PC-3 (cell line): Measurements from ENCODE around the gene PDGFC. TPM values are rescaled to one million over a fixed set of nuclear protein-coding genes. Genes with fewer than 3 reads are reported as not detected.

Experiments
- ATAC-seq: fragments of 200-7000 bp; cut with Tn5 transposase; 2 replicates; pipeline ENCODE4 v1.9.1; 2020; ENCODE audit warnings: mild to moderate bottlenecking, moderate library complexity
- BruUV-seq: library from RNA; stranded (reverse); fragments of 400-500 nt; replicated peaks from 2 replicates; lab custom pipeline; 2021; lab: Mats Ljungman, UMichigan
- CTCF ChIA-PET: fragments of 300-600 bp; sonication (Branson Sonifier 250); formaldehyde crosslinking; loops from one replicate; lab custom pipeline; 2022; ENCODE audit warnings: antibody characterized with exemption; lab: Charles Lee
- POLR2A ChIA-PET: fragments of 300-600 bp; sonication (Branson Sonifier 250); formaldehyde crosslinking; loops from one replicate; lab custom pipeline; 2022; ENCODE audit warnings: antibody characterized with exemption; ENCODE audit not compliant: unreplicated experiment; lab: Charles Lee
- DNase-seq: peaks from one replicate; pipeline ENCODE4 v3.0.0-alpha.2; 2015
- H2AFZ ChIP-seq: fragments of 300-600 bp; sonication (generic); 2 replicates; pipeline ENCODE4 v1.6.0; 2016; ENCODE audit warnings: antibody characterized with exemption, low read length
- H3F3A ChIP-seq: fragments of 300-600 bp; sonication (generic); one replicate; pipeline ENCODE4 v1.6.0; 2017; ENCODE audit warnings: antibody characterized with exemption, low read length, control low read depth, mild to moderate bottlenecking; ENCODE audit not compliant: unreplicated experiment
- H3K27ac ChIP-seq: fragments of 300-600 bp; sonication (generic); 2 replicates; pipeline ENCODE4 v1.5.1; 2016; ENCODE audit warnings: mild to moderate bottlenecking, low read length
- H3K27me3 ChIP-seq: fragments of 300-600 bp; sonication (generic); 2 replicates; pipeline ENCODE4 v1.6.1; 2016; ENCODE audit warnings: low read length, mixed read lengths
- H3K36me3 ChIP-seq: fragments of 300-600 bp; sonication (generic); 2 replicates; pipeline ENCODE4 v1.6.1; 2016; ENCODE audit warnings: low read depth, mixed run types, low read length, mixed read lengths
- H3K4me1 ChIP-seq: fragments of 300-600 bp; sonication (generic); 2 replicates; pipeline ENCODE4 v1.5.1; 2016; ENCODE audit warnings: low read length; ENCODE audit not compliant: insufficient read depth
- H3K4me2 ChIP-seq: fragments of 300-600 bp; sonication (generic); 2 replicates; pipeline ENCODE4 v1.6.0; 2016; ENCODE audit warnings: low read length
- H3K4me3 ChIP-seq: fragments of 300-600 bp; sonication (generic); 2 replicates; pipeline ENCODE4 v1.5.1; 2016; ENCODE audit warnings: mild to moderate bottlenecking, low read length, mixed read lengths
- H3K79me2 ChIP-seq: fragments of 300-600 bp; sonication (generic); 2 replicates; pipeline ENCODE4 v1.6.1; 2017; ENCODE audit warnings: low read length, mixed read lengths
- H3K9ac ChIP-seq: fragments of 300-600 bp; sonication (generic); 2 replicates; pipeline ENCODE4 v1.6.0; 2016; ENCODE audit warnings: mild to moderate bottlenecking, low read length
- H3K9me2 ChIP-seq: fragments of 300-600 bp; sonication (generic); replicated peaks from 2 replicates; pipeline ENCODE4 v1.6.1; 2016; ENCODE audit warnings: mixed run types, low read length, mixed read lengths
- H3K9me3 ChIP-seq: fragments of 300-600 bp; sonication (generic); 2 replicates; pipeline ENCODE4 v1.6.1; 2016; ENCODE audit warnings: low read length, mixed read lengths
- H4K20me1 ChIP-seq: fragments of 300-600 bp; sonication (generic); 2 replicates; pipeline ENCODE4 v1.6.1; 2016; ENCODE audit warnings: low read length, mixed read lengths
- EZH2 ChIP-seq: fragments of 300-600 bp; sonication (generic); IDR thresholded peaks from one replicate; pipeline ENCODE4 v1.6.1; 2017; ENCODE audit warnings: antibody characterized with exemption, mild to moderate bottlenecking, low read length; ENCODE audit not compliant: unreplicated experiment
- EZH2phosphoT487 ChIP-seq: fragments of 300-600 bp; sonication (generic); IDR thresholded peaks from 2 replicates; pipeline ENCODE4 v1.6.1; 2018; ENCODE audit warnings: mild to moderate bottlenecking, antibody characterized with exemption, low read length, borderline replicate concordance
- intact Hi-C: fragments of 100-400 bp; cut with micrococcal nuclease; formaldehyde crosslinking; loops from 2 replicates; pipeline ENCODE4 v1.9.0; 2023
- total RNA-seq: library from RNA; depleted of rRNA; stranded (reverse); fragments of >200 nt; gene quantifications from 2 replicates; pipeline ENCODE4 v1.2.3, GENCODE V29; 2014
- TF ChIP-seq, protein P1 (sequence below): fragments of 300-600 bp; sonication (generic); conservative IDR thresholded peaks from 2 replicates; pipeline ENCODE4 v1.5.1; 2017; ENCODE audit warnings: antibody characterized with exemption, low read depth, mild to moderate bottlenecking, low read length

PDGFC gene
- total RNA-seq, 1 experiment from 2014 or later: 23.0 TPM

DNA sequence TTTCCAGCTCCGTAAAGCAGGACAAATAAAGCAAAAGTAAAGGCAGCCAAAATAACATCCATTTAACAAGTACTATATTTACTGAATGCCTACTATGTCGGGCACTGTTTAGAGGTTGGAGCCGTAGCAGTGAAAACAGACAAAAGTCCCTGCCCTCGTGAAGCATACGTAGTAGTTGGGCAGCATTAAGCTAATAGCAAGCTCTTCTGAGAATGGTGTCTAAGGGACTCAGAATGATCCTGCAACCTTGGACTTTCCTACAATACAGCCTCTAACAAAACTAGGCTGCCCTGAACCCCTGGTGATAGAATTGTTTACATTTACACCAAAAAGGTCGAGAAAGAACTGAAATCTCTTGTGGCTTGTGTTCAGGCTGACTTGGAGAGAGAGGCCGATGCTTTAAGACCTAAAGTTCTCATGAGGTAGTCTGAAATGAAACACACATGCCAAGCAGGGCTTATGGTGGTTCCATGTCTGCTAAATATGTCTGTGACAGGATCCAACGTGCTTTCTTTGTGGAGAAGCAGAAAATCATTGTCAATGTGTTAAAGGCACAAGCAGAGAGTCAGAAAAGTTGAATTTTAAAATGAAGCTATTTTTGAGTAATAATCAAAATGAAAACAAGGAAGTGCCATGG is 898 bp upstream of the PDGFC start:
- no TSS peak for BruUV-seq
- intact Hi-C loops: loop anchor here (5.0 kb wide), 1 partner anchor 390 kb away; no protein-coding TSS in a partner anchor
- peaks cover 34% of the 10 kb centered on the region for H3K79me2 ChIP-seq
- ChIA-PET CTCF (interaction anchor here (0.5 kb wide), 1 partner anchor 424 kb away, joined by 4 read pairs; no protein-coding TSS in a partner anchor), POLR2A (no interaction called here)
- peaks cover 27% of the 10 kb centered on the region for H3K4me1 ChIP-seq
- no peak for TF ChIP-seq EZH2phosphoT487
- no peak for TF ChIP-seq EZH2
- TF ChIP-seq, protein P1, sequence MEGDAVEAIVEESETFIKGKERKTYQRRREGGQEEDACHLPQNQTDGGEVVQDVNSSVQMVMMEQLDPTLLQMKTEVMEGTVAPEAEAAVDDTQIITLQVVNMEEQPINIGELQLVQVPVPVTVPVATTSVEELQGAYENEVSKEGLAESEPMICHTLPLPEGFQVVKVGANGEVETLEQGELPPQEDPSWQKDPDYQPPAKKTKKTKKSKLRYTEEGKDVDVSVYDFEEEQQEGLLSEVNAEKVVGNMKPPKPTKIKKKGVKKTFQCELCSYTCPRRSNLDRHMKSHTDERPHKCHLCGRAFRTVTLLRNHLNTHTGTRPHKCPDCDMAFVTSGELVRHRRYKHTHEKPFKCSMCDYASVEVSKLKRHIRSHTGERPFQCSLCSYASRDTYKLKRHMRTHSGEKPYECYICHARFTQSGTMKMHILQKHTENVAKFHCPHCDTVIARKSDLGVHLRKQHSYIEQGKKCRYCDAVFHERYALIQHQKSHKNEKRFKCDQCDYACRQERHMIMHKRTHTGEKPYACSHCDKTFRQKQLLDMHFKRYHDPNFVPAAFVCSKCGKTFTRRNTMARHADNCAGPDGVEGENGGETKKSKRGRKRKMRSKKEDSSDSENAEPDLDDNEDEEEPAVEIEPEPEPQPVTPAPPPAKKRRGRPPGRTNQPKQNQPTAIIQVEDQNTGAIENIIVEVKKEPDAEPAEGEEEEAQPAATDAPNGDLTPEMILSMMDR: no peak
- H3K4me3 ChIP-seq: peak overlapping the region; percentile 94
- no peaks in the 10 kb centered on the region for H4K20me1 ChIP-seq
- H3K36me3 ChIP-seq: peaks cover under 1% of the 10 kb centered on the region; the same call in 1 of the 2 replicates
- no peak for DNase-seq
- no peaks in the 10 kb centered on the region for H3K9me3 ChIP-seq
- peak overlapping the region; percentile 49; the same call in 1 of the 2 replicates for H3K9ac ChIP-seq
- H3F3A ChIP-seq: no peaks in the 10 kb centered on the region
- H2AFZ ChIP-seq: peak overlapping the region; percentile 84
- no peak overlapping the region for H3K27ac ChIP-seq
- ATAC-seq: no peak
- peak overlapping the region; percentile 79 for H3K4me2 ChIP-seq
- no peaks in the 10 kb centered on the region for H3K9me2 ChIP-seq
- no peaks in the 10 kb centered on the region for H3K27me3 ChIP-seq

DNA sequence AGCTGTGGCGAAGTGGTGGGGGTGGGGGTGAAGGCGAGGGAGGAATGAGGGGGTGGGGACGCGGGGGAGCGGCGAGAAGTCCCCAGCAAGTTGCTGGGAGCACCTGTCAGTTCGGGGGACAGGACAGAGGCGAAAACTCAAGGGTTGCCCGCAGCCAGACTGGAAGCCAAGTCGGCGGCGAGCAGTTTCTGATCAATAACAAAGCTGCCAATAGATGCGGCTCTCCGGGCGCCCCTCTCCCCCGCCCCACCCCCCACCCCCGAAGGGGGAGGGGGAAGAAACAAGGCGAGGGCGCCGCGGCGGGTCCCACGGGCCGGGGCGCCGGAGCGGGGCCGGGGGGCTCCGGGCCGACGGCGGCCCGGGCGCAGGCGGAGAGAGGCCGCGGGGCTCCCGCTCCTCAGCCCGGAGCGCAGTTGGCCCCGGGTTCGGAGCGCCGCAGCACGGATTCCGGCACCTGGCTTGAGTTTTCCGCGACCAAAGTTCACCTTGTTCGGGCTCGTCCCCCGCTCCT is 379 bp downstream of the PDGFC start:
- no peaks in the 10 kb centered on the region for H4K20me1 ChIP-seq
- peaks cover 27% of the 10 kb centered on the region for H3K4me1 ChIP-seq
- intact Hi-C loops: loop anchor here (2.0 to 5.0 kb wide), 2 partner anchors 74 to 389 kb away; no protein-coding TSS in a partner anchor
- H3K27me3 ChIP-seq: no peaks in the 10 kb centered on the region
- POLR2A ChIA-PET: interaction anchor here (0.6 to 0.7 kb wide), 2 partner anchors 9 to 293 kb away, joined by 3 read pairs; no protein-coding TSS in a partner anchor
- H3K4me3 ChIP-seq: peak overlapping the region; percentile 94
- no TSS peak for BruUV-seq
- no peaks in the 10 kb centered on the region for H3K9me3 ChIP-seq
- CTCF ChIA-PET: no interaction called here
- DNase-seq: no peak
- H3K9ac ChIP-seq: peak overlapping the region; percentile 64
- H3K9me2 ChIP-seq: no peaks in the 10 kb centered on the region
- no peak for TF ChIP-seq EZH2
- TF ChIP-seq, protein P1: no peak
- no peak for TF ChIP-seq EZH2phosphoT487
- H2AFZ ChIP-seq: peak overlapping the region; percentile 84
- peaks cover 10% of the 10 kb centered on the region; the same call in 1 of the 2 replicates for H3K36me3 ChIP-seq
- H3F3A ChIP-seq: no peaks in the 10 kb centered on the region
- H3K4me2 ChIP-seq: peak overlapping the region; percentile 91
- H3K27ac ChIP-seq: peak overlapping the region; percentile 37
- H3K79me2 ChIP-seq: peaks cover 47% of the 10 kb centered on the region
- peak; percentile 10 for ATAC-seq
